Measurements from ENCODE around the gene OPN4.

GRCh38 chr10:86700851-86701617 lies 46.7 kb downstream of the OPN4 start:
- TF ChIP-seq CTCF (IDR thresholded peaks at IDR 0.05) (no peak), POLR2A (IDR thresholded peaks at IDR 0.05) (no peak), POLR2AphosphoS5 (IDR thresholded peaks at IDR 0.05) (no peak)

Data from upper lobe of left lung (tissue), 4 donors.